Esophagus squamous epithelium (tissue), 4 donors: ENCODE results near the gene CDCA8.

Experiments
- CTCF ChIP-seq, 6 experiments: fragments of 450-650 bp in 4 of 6; fragments of 200-600 bp in 2 of 6; sonication (generic) in 2 of 6; IDR thresholded peaks; one replicate each; pipeline ENCODE4 v1.5.1; 2016 to 2019; ENCODE audit warnings: antibody characterized with exemption in 6 of 6, mild to moderate bottlenecking in 4 of 6, moderate library complexity in 4 of 6
- POLR2A ChIP-seq, 4 donors: fragments of 450-650 bp; IDR thresholded peaks; one replicate each; pipeline ENCODE4 v1.6.1; 2017; ENCODE audit warnings: antibody characterized with exemption in 4 of 4, mild to moderate bottlenecking in 4 of 4, moderate library complexity in 3 of 4

GRCh38 chr1:37658486-37658885 lies 33.8 kb upstream of the CDCA8 start:
- no peak for TF ChIP-seq POLR2A (IDR thresholded peaks at IDR 0.05)
- TF ChIP-seq CTCF (IDR thresholded peaks at IDR 0.05) = no peak
